Putamen (tissue), 1 donor: Measurements from ENCODE around the gene MICU1.
"Not testable (repeated sequence)": the region's sequence is repeated elsewhere in the genome, so short reads cannot be mapped to it uniquely, and the experiment has no call there.

Source experiments
- DNase-seq: peaks from one replicate; pipeline ENCODE4 v3.0.0-alpha.2; 2016; ENCODE audit warnings: low spot score

The MICU1 gene

DNA sequence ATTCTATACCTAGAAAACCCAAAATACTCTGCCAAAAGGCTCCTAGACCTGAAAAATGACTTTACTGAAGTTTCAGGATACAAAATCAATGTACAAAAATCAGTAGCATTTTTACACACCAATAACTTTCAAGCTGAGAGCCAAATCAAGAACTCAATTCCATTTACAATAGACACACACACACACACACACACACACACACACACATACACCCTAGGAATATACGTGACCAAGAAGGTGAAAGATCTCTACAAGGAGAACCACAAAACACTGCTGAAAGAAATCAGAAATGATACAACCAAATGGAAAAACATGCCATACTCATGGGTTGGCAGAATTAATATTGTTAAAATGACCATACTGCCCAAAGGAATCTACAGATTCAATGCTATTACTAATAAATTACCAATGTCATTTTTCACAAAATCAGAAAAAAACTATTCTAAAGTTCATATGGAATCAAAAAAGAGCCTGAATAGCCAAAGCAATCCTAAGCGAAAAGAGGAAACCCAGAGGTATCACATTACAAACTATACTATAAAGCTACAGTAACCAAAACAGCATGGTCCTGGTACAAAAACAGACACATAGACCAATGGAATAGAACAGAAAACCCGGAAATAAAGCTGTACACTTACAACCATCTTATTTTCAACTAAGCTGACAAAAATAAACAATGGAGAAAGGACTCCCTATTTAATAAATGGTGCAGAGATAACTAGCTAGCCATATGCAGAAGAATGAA is 122.0 kb downstream of the MICU1 start:
- no peak for DNase-seq

DNA sequence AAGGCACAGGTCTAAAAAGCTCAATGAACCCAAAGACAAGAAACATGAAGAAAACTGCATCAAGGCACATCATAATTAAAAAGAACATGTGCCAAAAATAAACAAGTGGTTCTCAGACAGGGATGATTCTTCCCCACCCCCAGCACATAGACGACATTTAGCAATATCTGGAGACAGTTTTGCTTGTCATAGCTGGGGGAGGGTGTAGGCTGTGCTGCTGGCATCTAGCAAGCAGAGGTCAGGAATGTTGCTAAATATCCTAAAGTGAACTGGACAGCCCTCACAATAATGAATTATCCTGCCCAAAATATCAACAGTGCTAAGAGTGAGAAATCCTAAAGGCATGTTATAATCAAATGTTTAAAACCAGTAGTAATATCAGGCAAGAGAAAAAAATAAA is 122.6 kb downstream of the MICU1 start:
- DNase-seq: no peak

DNA sequence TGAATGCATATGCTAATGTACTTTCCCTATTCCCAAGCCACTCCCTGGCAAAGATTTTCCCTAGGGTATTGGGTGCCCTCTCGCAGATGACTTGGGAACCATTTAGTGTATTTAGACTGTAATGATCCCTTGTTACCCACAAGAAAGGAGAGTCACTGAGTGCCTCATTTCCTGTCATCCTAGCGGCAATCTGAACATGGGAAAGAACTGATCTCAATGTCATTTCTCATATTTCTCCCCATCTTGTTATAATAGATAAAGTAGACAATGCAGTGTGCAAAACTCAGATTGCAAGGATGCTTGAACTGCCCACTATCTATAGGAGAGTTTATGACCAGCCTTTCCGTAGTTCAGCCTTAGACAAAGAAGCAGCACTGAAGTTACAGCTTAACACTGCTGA is 123.3 kb downstream of the MICU1 start:
- no peak for DNase-seq

DNA sequence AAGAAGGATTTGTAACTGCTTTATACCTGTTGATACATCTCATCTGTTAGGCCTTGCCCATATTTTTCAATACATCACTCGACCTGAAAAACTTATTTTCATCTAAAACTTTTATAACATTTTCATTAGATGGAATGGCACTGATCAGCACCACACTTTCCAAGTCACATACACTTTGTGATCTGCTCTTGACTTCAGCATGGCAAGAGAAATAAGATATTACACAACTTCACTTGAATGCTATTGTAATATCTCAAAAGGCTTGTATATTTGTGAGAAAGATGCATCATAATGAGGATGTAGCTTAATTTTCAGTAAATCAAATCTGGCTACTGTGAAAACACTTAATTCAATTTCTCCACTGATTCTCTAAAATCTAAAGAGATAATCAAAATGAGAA is 126.2 kb downstream of the MICU1 start:
- no peak for DNase-seq

DNA sequence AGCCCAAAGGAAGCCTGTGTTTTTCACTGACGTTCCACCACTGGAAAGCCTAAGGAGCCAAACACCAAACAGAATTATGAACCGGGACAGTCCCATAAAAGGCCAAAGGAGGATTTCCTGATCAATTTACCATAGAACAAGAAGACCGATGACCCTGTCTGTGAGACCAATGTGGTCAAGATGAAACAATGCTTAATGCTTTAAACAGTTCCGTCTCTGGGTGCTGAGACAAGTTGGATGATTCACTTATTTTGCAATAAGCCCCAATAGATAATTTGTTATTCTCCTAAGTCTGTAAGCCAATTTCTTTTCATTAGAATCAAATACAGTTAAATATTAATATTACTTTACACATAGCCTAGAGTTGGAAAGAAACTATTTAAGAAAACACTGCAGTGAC is 134.9 kb downstream of the MICU1 start:
- DNase-seq: no peak

DNA sequence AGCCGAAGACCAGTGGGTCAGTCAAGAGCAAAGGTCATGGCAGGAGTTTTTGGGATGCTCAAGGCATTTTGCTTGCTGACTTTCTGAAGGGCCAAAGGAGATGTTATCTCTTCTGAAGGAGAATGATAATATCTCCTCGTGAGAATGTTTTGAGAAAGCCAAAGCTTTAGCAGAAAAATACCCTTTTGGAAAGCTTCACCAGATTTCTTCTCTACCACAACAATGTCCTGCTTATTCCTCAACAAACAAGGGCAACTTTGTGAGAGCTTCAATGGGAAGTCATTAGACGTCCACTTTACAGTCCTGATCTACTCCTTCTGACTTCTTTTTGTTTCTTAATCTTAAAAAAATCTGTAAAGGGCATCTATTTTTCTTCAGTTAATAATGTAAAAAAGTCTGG is 138.4 kb downstream of the MICU1 start:
- DNase-seq: peak; percentile 2

DNA sequence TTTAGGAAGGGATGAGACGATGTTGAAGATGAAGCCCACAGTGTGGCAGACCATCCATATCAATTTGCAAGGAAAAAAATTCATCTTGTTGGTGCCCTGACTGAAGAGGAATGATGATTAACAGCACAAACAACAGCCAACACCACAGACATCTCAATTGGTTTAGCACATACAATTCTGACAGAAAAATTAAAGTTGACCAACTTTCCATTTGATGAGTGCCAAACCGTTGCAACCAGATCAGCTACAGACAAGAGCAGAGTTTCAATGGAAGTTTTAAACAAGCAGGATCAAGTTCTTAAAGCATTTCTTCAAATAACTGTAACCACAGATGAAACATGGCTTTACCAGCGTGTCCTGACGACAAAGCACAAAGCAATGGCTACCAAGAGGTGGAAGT is 138.8 kb downstream of the MICU1 start:
- DNase-seq: no peak

DNA sequence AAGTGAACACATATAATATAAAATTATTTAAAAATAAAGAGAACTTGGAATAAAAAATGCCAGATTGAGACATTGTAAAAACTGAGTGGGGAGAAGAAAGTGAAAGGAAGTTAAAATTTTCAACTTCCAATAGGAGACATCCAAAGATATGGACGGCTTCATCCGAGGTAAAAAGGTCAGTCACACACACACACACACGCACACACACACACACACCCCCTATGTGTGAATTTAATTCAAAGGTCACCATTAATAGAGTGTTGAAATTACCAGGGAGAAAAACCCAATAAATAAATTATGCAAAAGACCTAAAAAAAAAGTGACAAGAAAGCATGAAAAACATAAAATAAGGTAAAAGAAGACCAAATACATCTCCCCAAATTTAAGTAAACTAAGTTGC is 140.2 kb downstream of the MICU1 start:
- DNase-seq: no peak

DNA sequence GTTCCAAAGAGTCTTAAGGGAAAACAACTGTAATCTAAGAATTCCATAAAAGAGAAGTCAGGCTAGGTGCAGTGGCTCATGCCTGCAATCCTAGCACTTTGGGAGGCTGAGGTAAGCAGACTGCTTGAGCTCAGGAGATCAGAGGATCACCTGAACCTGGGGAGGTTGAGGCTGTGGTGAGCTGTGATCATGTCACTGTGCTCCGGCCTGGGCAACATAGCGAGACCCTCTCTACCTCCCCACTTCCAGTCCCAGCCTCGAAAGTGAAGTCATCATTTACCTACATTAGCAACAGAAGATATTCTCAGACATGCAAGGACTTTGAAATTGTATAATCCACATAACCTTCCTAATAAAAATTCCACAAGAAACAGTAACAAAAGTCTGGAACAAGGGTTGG is 141.4 kb downstream of the MICU1 start:
- DNase-seq: no peak

DNA sequence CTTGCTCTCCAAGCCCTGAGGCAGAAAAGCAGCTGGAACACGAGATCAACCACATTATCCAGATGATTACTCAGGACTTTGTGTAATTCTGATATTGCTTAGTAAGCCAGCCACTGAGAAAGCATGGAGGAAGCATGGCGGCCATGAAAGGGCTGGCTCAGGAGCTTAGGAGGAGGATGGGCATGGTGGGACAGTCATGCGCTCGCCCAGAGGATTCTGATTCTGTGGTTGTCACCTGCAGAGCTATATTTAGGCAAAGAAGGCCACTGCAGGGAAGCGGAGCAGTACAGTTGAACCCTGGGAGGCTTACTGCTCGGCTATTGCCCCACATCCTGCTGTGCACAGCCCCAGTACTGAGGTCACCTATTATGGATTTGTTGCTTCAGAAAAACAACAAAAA is 142.4 kb downstream of the MICU1 start:
- no peak for DNase-seq

DNA sequence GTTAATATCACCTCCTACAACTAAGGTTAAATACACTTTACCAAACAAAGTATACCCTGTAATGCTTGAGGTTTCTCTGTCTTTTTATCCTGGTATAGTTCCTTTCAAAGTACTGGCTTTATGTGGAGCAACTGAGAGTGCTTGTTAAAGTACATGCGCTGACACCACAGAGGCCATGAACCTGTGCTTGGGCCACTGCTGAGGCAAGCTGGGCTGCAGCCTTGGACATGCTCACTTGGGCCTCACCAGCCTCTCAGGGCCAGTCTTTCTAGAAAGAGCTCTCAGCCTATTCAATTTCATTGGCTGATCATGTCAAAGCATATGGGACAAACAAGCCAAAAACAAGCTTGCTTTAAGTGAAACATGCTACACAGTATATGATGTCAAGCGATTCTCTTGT is 145.0 kb downstream of the MICU1 start:
- DNase-seq: no peak

DNA sequence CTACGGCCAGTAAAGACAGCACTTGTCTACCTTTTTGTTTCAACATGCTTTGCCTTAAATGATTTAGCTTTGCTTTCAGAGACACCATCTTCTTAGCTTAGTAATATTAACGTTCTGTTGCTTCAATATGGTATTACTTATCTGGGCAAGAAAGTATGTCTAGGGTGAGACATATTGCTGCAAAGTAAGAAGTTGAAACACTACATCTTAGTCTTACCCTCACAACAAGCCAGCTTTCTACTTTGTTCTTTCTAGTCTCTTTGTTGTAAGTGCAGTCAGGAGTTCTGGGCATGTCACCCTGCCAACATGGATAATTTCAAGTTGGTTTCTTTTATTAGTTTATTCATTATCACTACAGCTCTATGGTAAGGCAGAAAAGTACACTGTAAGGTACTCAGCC is 148.4 kb downstream of the MICU1 start:
- no peak for DNase-seq

DNA sequence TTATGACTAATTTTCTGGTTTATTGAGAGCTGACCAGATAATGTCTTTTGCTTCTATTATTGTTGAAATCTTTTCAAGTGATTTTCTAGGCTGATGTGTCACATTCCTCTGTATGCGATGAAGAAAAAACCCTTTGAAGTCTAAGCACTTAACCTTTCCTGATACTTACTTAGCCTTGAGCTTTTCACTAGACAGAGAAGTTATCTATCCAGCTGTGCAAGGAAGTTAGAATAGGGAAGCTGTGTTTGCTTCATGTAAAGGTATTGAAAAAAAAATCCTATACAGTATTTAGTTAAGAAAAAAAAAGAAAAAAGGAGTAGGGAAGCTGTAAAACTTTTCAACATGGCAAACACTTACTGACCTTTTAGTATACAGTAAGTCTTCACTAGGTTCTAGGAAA is 153.6 kb downstream of the MICU1 start:
- DNase-seq: no peak

DNA sequence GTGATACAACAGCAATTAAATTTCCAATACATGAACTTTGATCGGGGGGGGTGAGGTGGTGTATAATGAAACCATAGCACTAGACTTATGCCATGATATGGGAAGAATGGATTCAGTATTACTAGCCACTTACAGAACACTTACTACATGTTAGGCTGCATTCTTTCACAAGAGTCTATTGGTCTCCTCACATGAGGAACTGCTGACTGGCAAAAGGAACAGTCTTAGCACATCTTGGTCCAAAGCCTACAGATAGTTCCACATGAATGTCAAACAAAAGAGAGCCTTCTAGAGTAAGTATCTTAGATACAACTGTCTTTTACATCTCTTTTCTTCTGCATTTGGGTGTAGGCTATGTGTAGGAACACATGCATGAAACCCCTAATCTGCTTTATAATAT is 155.2 kb downstream of the MICU1 start:
- DNase-seq: no peak

DNA sequence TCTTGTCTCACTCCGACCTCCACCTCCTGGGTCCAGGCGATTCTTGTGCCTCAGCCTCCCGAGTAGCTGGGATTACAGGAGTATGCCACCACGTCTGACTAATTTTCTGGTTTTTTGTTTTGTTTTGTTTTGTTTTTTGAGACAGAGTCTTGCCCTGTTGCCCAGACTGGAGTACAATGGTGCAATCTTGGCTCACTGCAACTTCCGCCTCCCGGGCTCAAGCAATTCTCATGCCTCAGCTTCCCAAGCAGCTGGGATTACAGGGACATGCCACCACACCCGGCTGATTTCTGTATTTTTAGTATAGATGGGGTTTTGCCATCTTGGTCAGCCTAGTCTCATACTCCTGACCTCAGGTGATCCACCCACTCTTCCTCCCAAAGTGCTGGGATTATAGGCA is 158.8 kb downstream of the MICU1 start:
- not testable (repeated sequence) for DNase-seq

DNA sequence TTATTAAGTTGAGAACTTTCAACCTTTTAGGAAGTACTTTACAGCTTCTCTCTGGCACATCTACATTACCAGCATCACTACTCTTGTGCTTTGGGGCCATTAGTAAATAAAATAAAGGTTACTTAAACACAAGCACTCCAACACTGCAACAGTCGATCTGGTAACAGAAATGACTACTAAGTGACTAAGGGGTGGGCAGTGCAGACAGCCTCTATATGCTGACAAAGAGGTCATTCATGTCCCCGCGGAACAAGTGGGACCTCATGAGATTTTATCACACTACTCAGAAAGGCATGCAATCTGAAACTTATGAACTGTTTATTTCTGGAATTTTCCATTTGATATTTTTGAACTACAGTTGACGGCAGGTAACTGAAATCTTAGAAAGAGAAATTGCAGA is 159.9 kb downstream of the MICU1 start:
- DNase-seq: peak; percentile 52

DNA sequence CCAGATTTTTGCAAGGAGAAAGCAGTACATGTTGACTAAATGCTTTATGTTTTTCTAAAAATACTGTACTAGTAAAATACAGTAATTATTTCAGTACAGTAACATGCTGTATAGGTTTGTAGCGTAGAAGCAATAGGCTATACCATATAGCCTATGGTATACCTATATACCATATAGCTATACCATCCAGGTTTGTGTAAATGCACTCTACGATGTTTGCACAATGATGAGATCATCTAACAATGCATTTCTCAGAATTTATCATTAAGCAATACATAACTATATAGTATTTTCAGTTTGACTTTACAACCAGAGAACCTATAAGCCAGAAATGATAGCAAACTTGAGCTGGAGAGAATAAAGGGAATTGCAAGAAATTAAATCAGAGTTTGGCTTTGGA is 161.4 kb downstream of the MICU1 start:
- DNase-seq: no peak

DNA sequence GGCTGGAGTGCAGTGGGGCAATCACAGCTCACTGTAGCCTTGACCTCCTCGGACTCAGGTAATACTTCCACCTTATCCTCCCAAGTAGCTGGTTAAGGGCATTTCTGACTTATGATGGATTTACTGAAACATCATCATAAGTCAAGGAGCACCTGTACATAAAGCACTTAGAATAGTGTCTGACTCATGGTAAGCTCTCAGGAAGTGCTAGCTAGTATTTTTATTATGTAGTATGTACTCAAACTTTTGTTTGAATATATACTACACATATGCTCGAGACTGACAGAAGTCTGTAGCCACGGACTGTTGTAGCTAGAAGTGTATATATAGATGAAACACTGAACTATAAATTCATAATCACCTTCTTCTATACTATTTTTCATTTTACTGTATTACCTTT is 163.6 kb downstream of the MICU1 start:
- no peak for DNase-seq

DNA sequence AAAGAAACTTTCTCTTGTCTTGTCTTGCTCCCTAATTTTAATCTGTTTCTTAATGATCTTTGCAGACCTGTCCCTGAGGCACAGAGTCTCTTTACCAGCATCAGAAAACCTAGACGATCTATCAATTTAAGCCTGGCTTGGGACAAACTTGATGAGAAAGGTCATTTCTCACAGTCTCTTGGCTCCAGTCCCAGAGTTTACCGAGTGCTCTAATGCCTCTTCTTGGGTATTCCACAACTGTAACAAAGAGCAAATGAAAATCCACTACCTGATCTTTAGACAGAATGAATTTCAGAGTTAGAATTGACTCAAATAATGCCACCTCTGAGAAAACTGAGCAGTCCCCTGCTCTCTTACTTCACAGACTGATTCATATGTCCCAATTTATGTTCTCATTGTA is 164.8 kb downstream of the MICU1 start:
- DNase-seq: no peak

DNA sequence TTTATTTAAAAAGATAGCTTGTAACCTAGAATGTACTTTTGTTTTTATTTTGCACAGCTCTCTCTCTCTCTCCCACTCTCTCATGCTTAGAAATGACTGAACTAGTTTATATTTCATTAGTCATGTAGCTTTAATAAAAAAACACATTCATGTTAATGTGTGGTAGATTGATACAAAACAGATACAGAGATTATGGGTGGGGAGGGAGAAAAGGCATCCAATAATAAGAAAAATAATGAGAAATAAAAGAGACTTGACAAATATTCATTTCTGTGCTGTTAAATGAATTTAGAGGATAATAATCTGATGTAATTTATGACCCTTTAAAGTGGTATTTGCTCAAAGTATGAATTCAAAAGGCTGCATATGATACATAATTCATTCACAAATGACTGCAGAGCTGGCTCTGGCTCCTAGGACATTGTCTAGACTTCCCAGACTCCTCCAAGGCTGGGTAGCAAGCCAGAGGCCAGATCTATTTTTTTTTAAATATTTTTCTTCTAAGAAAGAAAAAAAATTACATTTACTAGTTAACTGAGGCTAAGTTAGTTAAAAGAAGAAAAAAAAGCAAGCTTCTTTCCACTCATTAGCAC is 165.5 kb downstream of the MICU1 start:
- DNase-seq: no peak

DNA sequence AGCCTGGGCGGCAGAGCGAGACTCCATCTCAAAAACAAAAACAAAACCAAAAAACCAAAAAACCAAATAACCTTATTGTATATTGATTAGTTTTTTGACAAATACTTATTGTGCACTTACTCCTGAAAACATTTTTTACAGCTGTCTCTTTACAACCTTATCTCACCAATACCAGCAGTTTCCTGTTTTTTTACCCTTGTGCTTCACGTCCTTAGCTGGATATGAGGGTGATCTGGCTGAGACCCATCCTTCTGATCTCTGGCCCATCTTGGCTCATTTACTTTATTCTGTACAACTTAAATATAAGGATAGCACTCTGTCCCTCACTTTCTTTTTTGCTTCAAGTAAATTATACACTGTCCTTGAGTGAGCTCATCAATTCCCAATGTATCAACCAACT is 166.6 kb downstream of the MICU1 start:
- DNase-seq: no peak

DNA sequence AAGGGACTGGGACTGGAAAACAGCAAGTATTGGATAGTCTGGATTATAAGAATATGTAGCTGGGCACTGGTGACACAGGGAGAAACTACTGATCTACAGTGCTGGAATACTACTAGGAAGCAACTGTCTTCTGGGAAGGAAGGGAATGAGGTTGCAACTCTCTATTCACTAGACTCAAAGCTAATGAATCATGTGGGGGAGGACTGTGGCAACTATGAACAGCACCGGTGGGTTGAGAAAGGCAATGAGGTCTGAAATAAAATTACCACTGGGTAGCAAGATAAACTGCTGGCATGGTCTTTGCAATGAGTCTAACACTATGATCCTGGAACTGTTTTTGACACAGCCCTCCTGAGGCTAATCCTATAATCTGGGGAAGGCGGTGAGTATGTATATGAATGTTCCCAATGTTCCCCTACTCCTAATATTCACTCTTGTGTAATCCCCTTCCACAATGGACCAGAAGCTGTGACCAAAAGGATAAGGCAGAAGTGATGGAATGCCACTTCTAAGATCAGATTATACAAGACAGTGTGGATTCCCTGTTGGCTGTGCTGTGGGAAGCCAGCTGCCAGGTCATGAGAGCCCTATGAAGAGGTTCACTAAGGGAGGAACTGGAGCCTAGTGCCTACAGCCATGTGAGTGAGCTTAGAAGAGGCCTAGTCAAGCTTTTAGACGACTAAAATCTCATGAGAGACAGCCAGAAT is 169.8 kb downstream of the MICU1 start:
- peak; percentile 43 for DNase-seq

DNA sequence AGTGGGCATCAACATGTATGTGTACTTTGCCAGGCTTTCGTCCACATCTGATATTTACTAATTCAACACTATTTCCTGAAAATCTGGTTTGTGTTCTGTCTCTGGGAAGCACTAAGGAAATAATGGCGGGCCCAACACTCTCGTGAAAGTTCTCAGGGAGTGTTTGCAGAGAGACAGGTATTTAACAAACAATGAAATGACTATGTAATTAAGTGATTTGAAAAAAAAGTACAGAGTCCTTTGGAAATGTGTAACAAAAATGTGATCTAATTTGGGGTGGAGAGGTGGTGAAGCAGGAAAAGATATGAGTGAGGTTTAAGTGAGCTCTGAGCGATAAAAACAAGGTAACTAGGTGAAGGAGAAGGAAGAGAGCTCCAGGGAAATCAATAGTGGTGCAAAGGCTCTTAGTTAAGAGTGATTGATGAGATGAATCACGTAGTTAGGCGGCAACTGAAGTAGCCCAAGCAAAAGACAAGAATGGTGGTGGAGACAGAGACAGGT is 175.9 kb downstream of the MICU1 start:
- DNase-seq: no peak
